Heart left ventricle (tissue), 13 donors: ENCODE measurements around the gene CDK4.

Experiments
- CTCF ChIP-seq, 12 donors: fragments of 200-600 bp; sonication (generic) in 4 of 12; IDR thresholded peaks; one replicate each; pipeline versions ENCODE4 v1.5.0 to v1.8.0; 2018 to 2022; ENCODE audit warnings: antibody characterized with exemption in 12 of 12, mild to moderate bottlenecking in 5 of 12
- POLR2A ChIP-seq, 2 donors: fragments of 450-650 bp; IDR thresholded peaks; one replicate each; pipeline ENCODE4 v1.6.1; 2017; ENCODE audit warnings: antibody characterized with exemption in 2 of 2, mild to moderate bottlenecking in 2 of 2, moderate library complexity in 2 of 2
- donor health status: ischemic (EF 13 %, LVEDD 7.1; RV severe dilation, severe dysfunction).
- donor health status: DM: no; HTN: yes; CAD: no.
- donor health status: DM: no; HTN: no; CAD: no.
- donor health status: ischemic (EF 25% LVEDD 6.9; RV normal size, moderate dysfunction).
- donor health status: ischemic (EF 25% LVEDD 5.7; RV mildly dilated, moderate dysfunction).
- donor health status: ischemic (EF 35%, LVEDD 5.7; RV mildly dilated, moderate dysfunction).
- donor health status: nonischemic (EF 11% LVEDD 7.7; RV severe dilation, severe dysfunction).
- donor health status: DM: yes; HTN: yes; CAD: no.
- donor health status: PGD.
- donor health status: ischemic (EF 29% LVEDD 5.4; RV normal size, mild dysfunction).
- donor health status: nonischemic (EF 23%, LVEDD 6.1; RV moderate dilation, normal function).

- TF ChIP-seq CTCF (IDR thresholded peaks at IDR 0.05) (no peak), POLR2A (IDR thresholded peaks at IDR 0.05) (no peak)
Observed at GRCh38 chr12:57750561-57751431, 1.3 kb downstream of the CDK4 start.
